HEK293T (cell line): ENCODE results near the gene SNRNP40.

Experiments
- SP1 ChIP-seq: fragments of 450-650 bp; IDR thresholded peaks from 2 replicates; pipeline ENCODE4 v1.6.1; 2017
- TF ChIP-seq, protein P1 (sequence below): fragments of 450-650 bp; IDR thresholded peaks from 2 replicates; pipeline ENCODE4 v1.6.1; 2016

- TF ChIP-seq, protein P1, sequence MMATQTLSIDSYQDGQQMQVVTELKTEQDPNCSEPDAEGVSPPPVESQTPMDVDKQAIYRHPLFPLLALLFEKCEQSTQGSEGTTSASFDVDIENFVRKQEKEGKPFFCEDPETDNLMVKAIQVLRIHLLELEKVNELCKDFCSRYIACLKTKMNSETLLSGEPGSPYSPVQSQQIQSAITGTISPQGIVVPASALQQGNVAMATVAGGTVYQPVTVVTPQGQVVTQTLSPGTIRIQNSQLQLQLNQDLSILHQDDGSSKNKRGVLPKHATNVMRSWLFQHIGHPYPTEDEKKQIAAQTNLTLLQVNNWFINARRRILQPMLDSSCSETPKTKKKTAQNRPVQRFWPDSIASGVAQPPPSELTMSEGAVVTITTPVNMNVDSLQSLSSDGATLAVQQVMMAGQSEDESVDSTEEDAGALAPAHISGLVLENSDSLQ, result no peak
- TF ChIP-seq SP1, result no peak
Measured at GRCh38 chr1:31264790-31265386, 31.7 kb downstream of the SNRNP40 start.
